Measurements from ENCODE around the gene TSBP1. TPM values are rescaled to one million over a fixed set of nuclear protein-coding genes. Genes with fewer than 3 reads are reported as not detected.

Gene TSBP1
- total RNA-seq, 2 donors from 2014 or later = 0.45 TPM; not detected in 1

- Histone ChIP-seq H3K27me3 (replicated peaks; ENCODE audit: insufficient read depth) (no peaks in the 10 kb centered on the region), H3K36me3 (no peaks in the 10 kb centered on the region), H3K4me1 (replicated peaks) (no peaks in the 10 kb centered on the region), H3K27ac (peak overlapping the region; percentile 2 to 42), H3K4me3 (no peak overlapping the region), H3K9me3 (no peaks in the 10 kb centered on the region)
- WGBS = 42% methylated on average over 7 of the region's 7 CpGs
- TF ChIP-seq CTCF (IDR thresholded peaks at IDR 0.05) (no peak), POLR2AphosphoS5 (IDR thresholded peaks at IDR 0.05) (peak; percentile 50)
- intact Hi-C loops (cut with DNase I) = no loop called here
- DNase-seq (ENCODE audit: low spot score) = no peak
These were observed 22.1 kb upstream of the TSBP1 start for GRCh38 chr6:32393665-32394420.

GRCh38 chr6:32391505-32391904, 19.8 kb upstream of the TSBP1 start:
- Histone ChIP-seq H3K27me3 (replicated peaks; ENCODE audit: insufficient read depth) (no peaks in the 10 kb centered on the region), H3K4me3 (no peak overlapping the region), H3K4me1 (replicated peaks) (no peaks in the 10 kb centered on the region), H3K9me3 (no peaks in the 10 kb centered on the region), H3K36me3 (no peaks in the 10 kb centered on the region), H3K27ac (no peak overlapping the region)
- no peak for TF ChIP-seq CTCF (IDR thresholded peaks at IDR 0.05)
- TF ChIP-seq POLR2AphosphoS5 (IDR thresholded peaks at IDR 0.05) = no peak
- TF ChIP-seq POLR2A (IDR thresholded peaks at IDR 0.05) = no peak
- intact Hi-C loops (cut with DNase I) = no loop called here
- 81% methylated on average over 6 of the region's 6 CpGs for WGBS
- DNase-seq (ENCODE audit: low spot score) = no peak

- Histone ChIP-seq H3K4me3 (no peak overlapping the region), H3K27ac (no peak overlapping the region), H3K4me1 (replicated peaks) (no peaks in the 10 kb centered on the region), H3K27me3 (replicated peaks; ENCODE audit: insufficient read depth) (no peaks in the 10 kb centered on the region), H3K9me3 (no peaks in the 10 kb centered on the region), H3K36me3 (no peaks in the 10 kb centered on the region)
- TF ChIP-seq POLR2A (IDR thresholded peaks at IDR 0.05) (no peak), POLR2AphosphoS5 (IDR thresholded peaks at IDR 0.05) (no peak), CTCF (IDR thresholded peaks at IDR 0.05) (no peak)
- intact Hi-C loops (cut with DNase I) = no loop called here
- no peak for DNase-seq (ENCODE audit: low spot score)
- WGBS = 45% methylated on average over 6 of the region's 6 CpGs
These were observed 16.1 kb upstream of the TSBP1 start for GRCh38 chr6:32387589-32388340.

GRCh38 chr6:32386040-32386439, 14.3 kb upstream of the TSBP1 start:
- intact Hi-C loops (cut with DNase I) = no loop called here
- Histone ChIP-seq H3K27me3 (replicated peaks; ENCODE audit: insufficient read depth) (no peaks in the 10 kb centered on the region), H3K9me3 (no peaks in the 10 kb centered on the region), H3K27ac (no peak overlapping the region), H3K36me3 (no peaks in the 10 kb centered on the region), H3K4me3 (no peak overlapping the region), H3K4me1 (replicated peaks) (no peaks in the 10 kb centered on the region)
- 93% methylated on average over 1 of the region's 1 CpG for WGBS
- no peak for DNase-seq (ENCODE audit: low spot score)
- no peak for TF ChIP-seq CTCF (IDR thresholded peaks at IDR 0.05)
- TF ChIP-seq POLR2A (IDR thresholded peaks at IDR 0.05) = no peak
